B cell (primary cell): Measurements from ENCODE around the gene KIF25. TPM values are rescaled to one million over a fixed set of nuclear protein-coding genes. Genes with fewer than 3 reads are reported as not detected.

Experiments used
- ATAC-seq: fragments of 200-7000 bp; cut with Tn5 transposase; one replicate; pipeline ENCODE4 v1.10.0; 2021; ENCODE audit warnings: low read depth, mild to moderate bottlenecking, moderate number of reproducible peaks, moderate library complexity
- CTCF ChIA-PET: fragments of 350-600 bp; sonication (Branson Sonifier 250); formaldehyde crosslinking; loops from one replicate; lab custom pipeline; 2021; ENCODE audit warnings: antibody characterized with exemption, inconsistent platforms; lab: Charles Lee
- POLR2A ChIA-PET: fragments of 350-600 bp; sonication (Branson Sonifier 250); formaldehyde crosslinking; loops from one replicate; lab custom pipeline; 2021; ENCODE audit warnings: antibody characterized with exemption; lab: Charles Lee
- DNase-seq: peaks from one replicate; pipeline ENCODE4 v3.0.0; 2013
- H2AFZ ChIP-seq: 2 replicates; pipeline ENCODE4 v1.6.1; 2012; ENCODE audit warnings: mild to moderate bottlenecking, low read depth, low read length; ENCODE audit not compliant: insufficient read depth, poor library complexity, severe bottlenecking
- H3K27ac ChIP-seq, 2 donors: 1 replicate in 1 of 2; 2 replicates in 1 of 2; pipeline ENCODE4 v1.5.1; 2012 to 2013; ENCODE audit warnings: low read length in 2 of 2, mild to moderate bottlenecking in 2 of 2, moderate library complexity in 1 of 2
- H3K27me3 ChIP-seq, 4 experiments: fragments of 200-600 bp in 1 of 4; sonication (generic) in 1 of 4; replicated peaks in 1 of 4; 1 replicate in 2 of 4; 2 replicates in 2 of 4; pipeline versions ENCODE4 v1.6.1 to v1.7.0; 2013 to 2016; ENCODE audit warnings: low read length in 3 of 4, mild to moderate bottlenecking in 2 of 4, mixed read lengths in 1 of 4, moderate library complexity in 1 of 4; ENCODE audit not compliant: insufficient read depth in 4 of 4, control insufficient read depth in 3 of 4; ENCODE audit errors: control extremely low read depth in 1 of 4
- H3K36me3 ChIP-seq, 2 experiments: replicated peaks in 1 of 2; 1 replicate in 1 of 2; 2 replicates in 1 of 2; pipeline versions ENCODE4 v1.6.1 to v1.7.1; 2013; ENCODE audit warnings: low read length in 1 of 2; ENCODE audit not compliant: insufficient read depth in 2 of 2, control insufficient read depth in 1 of 2; ENCODE audit errors: control extremely low read depth in 1 of 2, extremely low read depth in 1 of 2
- H3K4me1 ChIP-seq, 2 donors: fragments of 200-600 bp in 1 of 2; sonication (generic) in 1 of 2; 1 replicate in 1 of 2; 2 replicates in 1 of 2; pipeline versions ENCODE4 v1.5.1 to v1.6.1; 2013 to 2017; ENCODE audit warnings: low read length in 2 of 2; ENCODE audit not compliant: control insufficient read depth in 2 of 2, insufficient read depth in 2 of 2
- H3K4me2 ChIP-seq: replicated peaks from 2 replicates; pipeline ENCODE3; 2012; ENCODE audit warnings: mild to moderate bottlenecking, low read depth, low read length; ENCODE audit not compliant: poor library complexity, severe bottlenecking
- H3K4me3 ChIP-seq, 5 experiments: fragments of 200-600 bp in 1 of 5; sonication (generic) in 1 of 5; 1 replicate in 3 of 5; 2 replicates in 2 of 5; pipeline versions ENCODE4 v1.5.1 to v1.7.0; 2011 to 2016; ENCODE audit warnings: low read length in 4 of 5, mild to moderate bottlenecking in 4 of 5, low read depth in 2 of 5, control low read depth in 1 of 5, moderate library complexity in 1 of 5; ENCODE audit not compliant: insufficient read depth in 1 of 5; ENCODE audit errors: control extremely low read depth in 1 of 5, extremely low read depth in 1 of 5
- H3K79me2 ChIP-seq: fragments of 200-600 bp; sonication (generic); one replicate; pipeline ENCODE4 v1.6.0; 2016; ENCODE audit warnings: low read length; ENCODE audit not compliant: control insufficient read depth, insufficient read depth
- H3K9ac ChIP-seq: fragments of 200-600 bp; sonication (generic); 2 replicates; pipeline ENCODE4 v1.6.1; 2017; ENCODE audit warnings: mild to moderate bottlenecking, low read length, moderate library complexity
- H3K9me3 ChIP-seq, 3 donors: one replicate each; pipeline versions ENCODE4 v1.6.1 to v1.7.1; 2013; ENCODE audit warnings: low read length in 2 of 3; ENCODE audit not compliant: control insufficient read depth in 2 of 3, insufficient read depth in 1 of 3; ENCODE audit errors: control extremely low read depth in 1 of 3
- H4K20me1 ChIP-seq: 2 replicates; pipeline ENCODE4 v1.6.0; 2012; ENCODE audit warnings: mild to moderate bottlenecking, low read length; ENCODE audit not compliant: insufficient read depth, control insufficient read depth, poor library complexity, severe bottlenecking
- H3K27ac Mint-ChIP-seq: one replicate; pipeline ENCODE4 v1.8.0; 2021; ENCODE audit warnings: mixed read lengths
- H3K27me3 Mint-ChIP-seq: one replicate; pipeline ENCODE4 v1.8.0; 2021; ENCODE audit warnings: mixed read lengths
- H3K4me1 Mint-ChIP-seq: one replicate; pipeline ENCODE4 v1.8.0; 2021; ENCODE audit warnings: mixed read lengths
- H3K4me3 Mint-ChIP-seq: one replicate; pipeline ENCODE4 v1.8.0; 2021; ENCODE audit warnings: mixed read lengths
- H3K9me3 Mint-ChIP-seq: one replicate; pipeline ENCODE4 v1.8.0; 2022; ENCODE audit warnings: mixed read lengths; ENCODE audit not compliant: insufficient read depth
- CTCF ChIP-seq: fragments of 200-600 bp; IDR thresholded peaks from one replicate; pipeline ENCODE4 v1.8.0; 2022; ENCODE audit warnings: antibody characterized with exemption, mild to moderate bottlenecking
- EZH2 ChIP-seq: IDR thresholded peaks from 2 replicates; pipeline ENCODE4 v1.6.1; 2012; ENCODE audit warnings: borderline replicate concordance, low read depth, mild to moderate bottlenecking, moderate library complexity, low read length; ENCODE audit not compliant: insufficient read depth, poor library complexity, severe bottlenecking
- WGBS: methylation state at CpG from one replicate; pipeline ENCODE4 v1.1.5; 2013; ENCODE audit warnings: missing lambda C conversion rate; ENCODE audit not compliant: insufficient coverage; 5-methylcytosine and 5-hydroxymethylcytosine counted together
- intact Hi-C: fragments of 100-400 bp; cut with micrococcal nuclease; formaldehyde crosslinking; loops from one replicate; pipeline ENCODE4 v1.10.0; 2022
- polyA plus RNA-seq: library from polyadenylated mRNA; depleted of rRNA; stranded (reverse); fragments of >200 nt; gene quantifications from 2 replicates; pipeline ENCODE4 v1.2.3, GENCODE V29; 2012
- total RNA-seq, 2 donors: library from RNA; stranded (reverse); fragments of 120-200 nt in 1 of 2; gene quantifications; 1 replicate in 1 of 2; 2 replicates in 1 of 2; pipeline versions ENCODE4 v1.2.3 to v1.2.4, GENCODE V29; 2013 to 2022

Gene KIF25
- total and polyA plus RNA-seq, 2 donors (not counting 1 experiment from before 2014, with no cell fraction given), result not detected

GRCh38 chr6:168049706-168050224 lies 52.3 kb downstream of the KIF25 start:
- POLR2A ChIA-PET, result no interaction called here
- ATAC-seq (no peak), DNase-seq (no peak)
- Histone ChIP-seq H3K9ac (no peak overlapping the region), H3K79me2 (no peaks in the 10 kb centered on the region), H3K4me2 (no peak overlapping the region), H3K36me3 (no peaks in the 10 kb centered on the region), H3K4me3 (no peak overlapping the region), H4K20me1 (no peaks in the 10 kb centered on the region), H3K9me3 (peaks cover 0 to 22% (median 0%) of the 10 kb centered on the region in 3 donors), H2AFZ (no peak overlapping the region), H3K4me1 (no peaks in the 10 kb centered on the region), H3K27ac (no peak overlapping the region), H3K27me3 (no peaks in the 10 kb centered on the region)
- no peak overlapping the region for H3K27ac Mint-ChIP-seq
- WGBS, result 90% methylated on average over 19 of the region's 21 CpGs
- H3K4me3 Mint-ChIP-seq, result no peak overlapping the region
- H3K27me3 Mint-ChIP-seq, result no peaks in the 10 kb centered on the region
- no peaks in the 10 kb centered on the region for H3K9me3 Mint-ChIP-seq
- CTCF ChIA-PET, result no interaction called here
- H3K4me1 Mint-ChIP-seq, result no peaks in the 10 kb centered on the region
- intact Hi-C loops, result no loop called here
- TF ChIP-seq EZH2 (no peak), CTCF (no peak)

- H3K4me2 ChIP-seq, result no peak overlapping the region
Measured at GRCh38 chr6:168050225-168050880, 52.9 kb downstream of the KIF25 start.

More at GRCh38 chr6:168050225-168050880, 52.9 kb downstream of the KIF25 start:
- Histone ChIP-seq H2AFZ (no peak overlapping the region), H3K27me3 (no peaks in the 10 kb centered on the region), H4K20me1 (no peaks in the 10 kb centered on the region), H3K9me3 (peaks cover 0 to 18% (median 0%) of the 10 kb centered on the region in 3 donors), H3K36me3 (no peaks in the 10 kb centered on the region), H3K4me3 (no peak overlapping the region), H3K4me1 (no peaks in the 10 kb centered on the region), H3K79me2 (no peaks in the 10 kb centered on the region), H3K9ac (no peak overlapping the region), H3K27ac (no peak overlapping the region)
- Mint-ChIP-seq H3K27me3 (no peaks in the 10 kb centered on the region), H3K27ac (no peak overlapping the region), H3K4me3 (no peak overlapping the region), H3K9me3 (no peaks in the 10 kb centered on the region), H3K4me1 (no peaks in the 10 kb centered on the region)
- 91% methylated on average over 25 of the region's 27 CpGs for WGBS
- DNase-seq (no peak), ATAC-seq (no peak)
- POLR2A ChIA-PET, result no interaction called here
- TF ChIP-seq CTCF (no peak), EZH2 (no peak)
- CTCF ChIA-PET, result no interaction called here
- intact Hi-C loops, result no loop called here
